BE2C (cell line): Measurements from ENCODE around the gene NDFIP1.

Experiments
- DNase-seq: peaks from one replicate; pipeline ENCODE4 v3.0.0-alpha.2; 2020
- H3K27me3 ChIP-seq: fragments of 250-450 bp; sonication (Bioruptor Pico); 2 replicates; pipeline ENCODE4 v1.5.1; 2020; ENCODE audit warnings: mild to moderate bottlenecking
- H3K36me3 ChIP-seq: fragments of 250-450 bp; sonication (Bioruptor Pico); 2 replicates; pipeline ENCODE4 v1.5.1; 2020; ENCODE audit warnings: mild to moderate bottlenecking
- H3K4me1 ChIP-seq: fragments of 250-450 bp; sonication (Bioruptor Pico); 2 replicates; pipeline ENCODE4 v1.5.1; 2020
- H3K4me3 ChIP-seq: 2 replicates; pipeline ENCODE4 v1.5.1; 2011; ENCODE audit warnings: low read depth, low read length
- H3K9me3 ChIP-seq: fragments of 250-450 bp; sonication (Bioruptor Pico); 2 replicates; pipeline ENCODE4 v1.5.1; 2020
- TF ChIP-seq, protein P1 (sequence below): IDR thresholded peaks from 2 replicates; pipeline ENCODE4 v1.5.1; 2012; ENCODE audit warnings: mild to moderate bottlenecking, low read depth, low read length

The NDFIP1 gene

GRCh38 chr5:142104491-142104890, 4.1 kb upstream of the NDFIP1 start:
- Histone ChIP-seq H3K9me3 (no peaks in the 10 kb centered on the region), H3K27me3 (no peaks in the 10 kb centered on the region), H3K4me1 (peaks cover 9% of the 10 kb centered on the region), H3K36me3 (peaks cover 3% of the 10 kb centered on the region), H3K4me3 (no peak overlapping the region)
- TF ChIP-seq, protein P1, sequence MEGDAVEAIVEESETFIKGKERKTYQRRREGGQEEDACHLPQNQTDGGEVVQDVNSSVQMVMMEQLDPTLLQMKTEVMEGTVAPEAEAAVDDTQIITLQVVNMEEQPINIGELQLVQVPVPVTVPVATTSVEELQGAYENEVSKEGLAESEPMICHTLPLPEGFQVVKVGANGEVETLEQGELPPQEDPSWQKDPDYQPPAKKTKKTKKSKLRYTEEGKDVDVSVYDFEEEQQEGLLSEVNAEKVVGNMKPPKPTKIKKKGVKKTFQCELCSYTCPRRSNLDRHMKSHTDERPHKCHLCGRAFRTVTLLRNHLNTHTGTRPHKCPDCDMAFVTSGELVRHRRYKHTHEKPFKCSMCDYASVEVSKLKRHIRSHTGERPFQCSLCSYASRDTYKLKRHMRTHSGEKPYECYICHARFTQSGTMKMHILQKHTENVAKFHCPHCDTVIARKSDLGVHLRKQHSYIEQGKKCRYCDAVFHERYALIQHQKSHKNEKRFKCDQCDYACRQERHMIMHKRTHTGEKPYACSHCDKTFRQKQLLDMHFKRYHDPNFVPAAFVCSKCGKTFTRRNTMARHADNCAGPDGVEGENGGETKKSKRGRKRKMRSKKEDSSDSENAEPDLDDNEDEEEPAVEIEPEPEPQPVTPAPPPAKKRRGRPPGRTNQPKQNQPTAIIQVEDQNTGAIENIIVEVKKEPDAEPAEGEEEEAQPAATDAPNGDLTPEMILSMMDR: no peak
- DNase-seq: no peak

DNA sequence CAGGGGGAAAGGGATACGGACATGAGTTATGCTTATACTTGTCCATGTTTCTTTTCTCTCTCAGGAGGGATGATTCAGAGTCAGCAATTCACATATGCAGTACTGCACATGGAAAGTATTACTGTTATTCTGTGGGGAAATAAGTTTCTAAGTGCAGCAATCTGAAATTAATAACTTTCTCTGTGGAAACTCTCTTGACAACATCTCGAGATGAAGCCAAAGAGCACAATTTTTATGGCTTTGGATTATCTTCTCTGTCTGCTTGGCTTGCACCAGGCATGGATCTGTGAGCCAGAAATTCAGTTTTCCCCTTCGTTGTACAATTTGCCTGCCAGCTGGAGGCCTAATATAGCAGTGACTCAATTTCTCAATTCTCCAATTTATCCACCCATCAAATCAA, 2.5 kb upstream of the NDFIP1 start:
- H3K4me1 ChIP-seq: peaks cover 9% of the 10 kb centered on the region
- H3K9me3 ChIP-seq: no peaks in the 10 kb centered on the region
- no peaks in the 10 kb centered on the region for H3K27me3 ChIP-seq
- TF ChIP-seq, protein P1: no peak
- no peak for DNase-seq
- no peak overlapping the region for H3K4me3 ChIP-seq
- H3K36me3 ChIP-seq: peaks cover 6% of the 10 kb centered on the region

DNA sequence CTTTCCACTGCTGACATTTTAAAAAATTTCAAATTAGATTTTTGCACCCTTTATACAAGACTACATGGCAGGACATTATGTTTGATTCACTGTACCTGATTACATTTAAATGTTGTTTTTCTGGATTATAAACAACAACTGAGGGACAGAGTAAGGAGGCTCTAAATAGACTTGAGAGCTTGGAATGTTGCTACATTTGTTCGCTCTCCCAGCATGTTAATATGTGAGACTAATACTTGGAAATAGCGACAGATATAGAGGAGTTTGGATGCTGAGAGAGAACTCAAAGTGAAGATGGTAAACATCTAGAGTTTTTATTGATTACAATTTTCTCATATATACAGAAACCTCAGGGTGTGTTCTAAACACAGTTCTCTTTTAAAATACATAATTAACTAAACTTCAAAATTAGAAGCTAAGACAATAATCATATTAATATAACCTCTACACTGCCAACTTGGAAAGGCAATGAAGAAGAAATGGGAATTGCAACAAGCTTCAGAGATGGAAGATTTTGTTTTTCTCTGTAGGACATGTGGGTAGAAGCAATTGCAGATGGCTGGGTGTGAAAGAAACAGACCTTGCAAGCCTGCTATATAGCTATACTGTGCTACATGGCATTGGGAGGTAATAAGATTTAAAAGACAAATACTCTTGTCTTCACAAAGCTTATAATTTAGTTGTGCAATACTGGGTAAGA, 1.4 kb upstream of the NDFIP1 start:
- no peak overlapping the region for H3K4me3 ChIP-seq
- H3K9me3 ChIP-seq: no peaks in the 10 kb centered on the region
- peaks cover 9% of the 10 kb centered on the region for H3K4me1 ChIP-seq
- H3K27me3 ChIP-seq: no peaks in the 10 kb centered on the region
- peaks cover 11% of the 10 kb centered on the region for H3K36me3 ChIP-seq
- TF ChIP-seq, protein P1: no peak
- DNase-seq: no peak

GRCh38 chr5:142107736-142108431, 695 bp upstream of the NDFIP1 start:
- peaks cover 11% of the 10 kb centered on the region for H3K36me3 ChIP-seq
- TF ChIP-seq, protein P1: no peak
- H3K4me3 ChIP-seq: peak overlapping the region; percentile 44
- no peaks in the 10 kb centered on the region for H3K9me3 ChIP-seq
- H3K4me1 ChIP-seq: peaks cover 9% of the 10 kb centered on the region
- DNase-seq: no peak
- no peaks in the 10 kb centered on the region for H3K27me3 ChIP-seq

DNA sequence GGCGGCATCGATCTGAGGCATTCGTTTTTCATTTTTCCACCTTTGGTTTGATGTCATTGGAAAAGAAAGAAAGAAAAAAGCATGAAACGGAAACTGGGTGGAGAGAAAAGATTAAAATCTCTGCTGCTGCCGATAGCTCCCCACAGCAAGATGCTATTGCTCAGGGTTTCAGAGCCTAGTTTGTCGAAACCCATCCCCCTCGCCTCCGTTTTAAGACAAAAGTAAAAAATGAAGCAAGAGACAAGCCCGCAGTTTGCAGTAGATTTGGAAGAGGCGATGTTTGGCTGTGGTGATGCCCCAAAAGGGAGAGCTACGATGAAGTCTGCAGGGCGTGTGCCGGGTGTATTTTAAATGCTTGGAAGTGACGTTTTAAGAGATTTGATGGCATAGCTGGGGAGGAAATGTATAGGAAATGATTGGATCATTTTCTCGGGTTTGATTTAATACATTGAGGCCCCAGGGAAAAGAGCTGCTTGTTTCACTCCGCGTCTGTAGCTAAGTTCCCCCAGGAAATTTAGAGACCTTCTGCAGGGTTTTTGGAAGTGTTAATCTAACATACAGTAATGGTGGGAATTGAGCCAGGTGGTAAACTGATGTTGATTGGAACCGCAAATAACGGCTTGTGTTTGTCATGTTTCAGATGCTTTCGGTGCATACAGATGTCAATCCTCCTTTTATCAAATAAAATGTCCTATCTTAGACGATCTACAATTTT, 909 bp downstream of the NDFIP1 start:
- Histone ChIP-seq H3K27me3 (no peaks in the 10 kb centered on the region), H3K4me1 (peaks cover 9% of the 10 kb centered on the region), H3K36me3 (peaks cover 11% of the 10 kb centered on the region), H3K9me3 (no peaks in the 10 kb centered on the region), H3K4me3 (peak overlapping the region; percentile 99)
- TF ChIP-seq, protein P1: no peak
- DNase-seq: peak; percentile 16
